ENCODE results near the gene GRIN1. TPM values are rescaled to one million over a fixed set of nuclear protein-coding genes. Genes with fewer than 3 reads are reported as not detected.

The GRIN1 gene
- total RNA-seq, 2 experiments from 2014 or later, result 0.06 to 0.15 TPM

DNA sequence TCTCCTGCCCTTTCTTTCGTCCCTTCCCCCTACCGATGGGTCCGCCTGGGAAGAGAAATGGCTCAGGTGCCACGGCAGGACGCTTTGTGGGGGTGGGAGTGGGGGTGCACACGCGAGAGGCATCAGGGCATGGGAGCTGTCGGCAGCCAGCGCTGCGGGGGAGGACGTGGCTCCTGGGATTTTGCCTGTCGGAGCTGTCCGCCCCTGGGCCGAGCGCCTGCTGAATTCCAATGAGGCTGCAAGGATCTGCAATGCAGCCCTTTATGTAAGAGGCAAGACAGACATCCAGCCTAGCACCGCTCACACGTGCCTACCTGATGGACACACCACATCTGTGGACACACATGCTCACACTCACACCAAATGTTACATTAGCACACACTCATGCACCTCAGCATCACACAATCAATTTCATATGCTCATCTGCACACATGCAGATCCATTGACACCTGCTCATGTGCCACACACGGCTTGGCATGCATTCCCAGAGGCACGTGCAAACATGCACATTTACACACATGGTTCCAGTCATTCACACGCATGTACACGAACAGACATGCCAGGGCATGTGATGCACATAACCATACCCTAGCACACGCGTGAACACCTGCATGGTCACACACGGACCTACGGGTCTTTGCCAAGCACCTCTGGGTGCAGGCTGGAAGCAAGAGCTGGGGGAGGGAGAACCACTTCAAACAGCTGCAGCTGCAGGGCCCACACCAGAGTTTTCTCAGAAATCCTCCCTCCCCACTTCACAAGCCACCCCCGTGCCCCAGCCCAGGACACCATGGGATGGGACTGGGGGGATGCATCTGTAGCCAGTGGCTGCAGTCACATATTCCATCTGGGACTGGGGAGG lies 1.4 kb downstream of the GRIN1 start:
- Histone ChIP-seq H3K36me3 (ENCODE audit: insufficient read depth, low read length) (no peaks in the 10 kb centered on the region), H4K20me1 (ENCODE audit: insufficient read depth, low read length) (no peaks in the 10 kb centered on the region), H3K4me1 (ENCODE audit: insufficient read depth, low read length, poor library complexity, severe bottlenecking) (peaks cover 26% of the 10 kb centered on the region), H3K27ac (ENCODE audit: low read depth, low read length, poor library complexity, severe bottlenecking) (no peak overlapping the region), H3K9me3 (ENCODE audit: low read length) (no peaks in the 10 kb centered on the region), H3K79me2 (ENCODE audit: insufficient read depth, low read depth, low read length) (no peaks in the 10 kb centered on the region), H3K4me2 (ENCODE audit: low read length) (no peak overlapping the region), H2AFZ (ENCODE audit: low read length) (no peak overlapping the region), H3K9me2 (ENCODE audit: insufficient read depth, low read length) (no peaks in the 10 kb centered on the region), H3K4me3 (ENCODE audit: low read depth, low read length, poor library complexity, severe bottlenecking) (no peak overlapping the region)
- ChIA-PET CTCF (ENCODE audit: unreplicated experiment) (no interaction called here), POLR2A (interaction anchor here (1.0 to 1.2 kb wide), 2 partner anchors 9 to 11 kb away, joined by 3 to 4 read pairs; no protein-coding TSS in a partner anchor)
- intact Hi-C loops (cut with micrococcal nuclease; ENCODE audit: unreplicated experiment), result no loop called here
- TF ChIP-seq, protein P1, sequence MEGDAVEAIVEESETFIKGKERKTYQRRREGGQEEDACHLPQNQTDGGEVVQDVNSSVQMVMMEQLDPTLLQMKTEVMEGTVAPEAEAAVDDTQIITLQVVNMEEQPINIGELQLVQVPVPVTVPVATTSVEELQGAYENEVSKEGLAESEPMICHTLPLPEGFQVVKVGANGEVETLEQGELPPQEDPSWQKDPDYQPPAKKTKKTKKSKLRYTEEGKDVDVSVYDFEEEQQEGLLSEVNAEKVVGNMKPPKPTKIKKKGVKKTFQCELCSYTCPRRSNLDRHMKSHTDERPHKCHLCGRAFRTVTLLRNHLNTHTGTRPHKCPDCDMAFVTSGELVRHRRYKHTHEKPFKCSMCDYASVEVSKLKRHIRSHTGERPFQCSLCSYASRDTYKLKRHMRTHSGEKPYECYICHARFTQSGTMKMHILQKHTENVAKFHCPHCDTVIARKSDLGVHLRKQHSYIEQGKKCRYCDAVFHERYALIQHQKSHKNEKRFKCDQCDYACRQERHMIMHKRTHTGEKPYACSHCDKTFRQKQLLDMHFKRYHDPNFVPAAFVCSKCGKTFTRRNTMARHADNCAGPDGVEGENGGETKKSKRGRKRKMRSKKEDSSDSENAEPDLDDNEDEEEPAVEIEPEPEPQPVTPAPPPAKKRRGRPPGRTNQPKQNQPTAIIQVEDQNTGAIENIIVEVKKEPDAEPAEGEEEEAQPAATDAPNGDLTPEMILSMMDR (conservative IDR thresholded peaks at IDR 0.05; ENCODE audit: low read length), result no peak
- no peak for TF ChIP-seq EZH2phosphoT487 (IDR thresholded peaks at IDR 0.05; ENCODE audit: borderline replicate concordance, low read depth, low read length)
- DNase-seq (ENCODE audit: low spot score), result no peak
- no TSS peak for BruUV-seq (replicated peaks)

DNA sequence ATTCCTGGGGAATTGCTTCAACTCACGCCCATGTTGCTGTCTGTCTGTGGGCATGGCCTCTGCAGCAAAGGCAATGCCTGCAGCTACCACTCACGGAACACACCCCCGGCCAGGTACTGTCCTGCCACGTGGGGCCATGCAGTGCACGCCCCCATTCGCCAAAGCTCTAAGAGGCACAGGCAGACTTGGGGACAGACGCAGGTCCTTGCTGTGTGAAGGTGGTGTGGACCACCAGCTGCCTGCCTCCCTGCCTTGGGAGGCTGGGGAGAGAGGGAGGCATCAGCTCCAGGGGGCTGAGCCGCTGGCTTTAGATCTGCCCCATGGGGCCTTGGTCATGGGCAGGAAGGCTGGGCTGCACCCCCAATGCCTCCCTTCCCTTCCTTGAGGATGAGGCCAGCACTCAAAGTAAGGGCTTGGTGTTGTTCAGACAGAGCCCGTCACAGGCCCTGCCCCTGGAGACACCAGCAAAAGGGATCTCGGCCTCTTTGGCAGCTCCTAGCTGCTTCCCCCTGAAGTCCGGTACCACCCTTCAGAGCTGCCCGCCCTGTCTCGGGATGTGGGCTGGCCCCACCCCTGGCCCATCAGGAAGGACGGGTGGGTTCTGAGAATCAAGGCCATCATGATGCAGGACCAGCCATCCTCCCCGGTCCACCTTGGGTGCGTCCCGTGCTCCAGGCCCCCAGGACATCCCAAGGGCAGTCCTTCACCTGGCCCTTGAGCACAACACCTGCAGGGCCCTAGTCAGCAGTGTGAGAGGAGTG lies 2.3 kb downstream of the GRIN1 start:
- H4K20me1 ChIP-seq (ENCODE audit: insufficient read depth, low read length), result no peaks in the 10 kb centered on the region
- no peaks in the 10 kb centered on the region for H3K9me2 ChIP-seq (ENCODE audit: insufficient read depth, low read length)
- H3K79me2 ChIP-seq (ENCODE audit: insufficient read depth, low read depth, low read length), result no peaks in the 10 kb centered on the region
- no peak overlapping the region for H2AFZ ChIP-seq (ENCODE audit: low read length)
- DNase-seq (ENCODE audit: low spot score), result no peak
- no peak overlapping the region for H3K4me2 ChIP-seq (ENCODE audit: low read length)
- POLR2A ChIA-PET, result interaction anchor here (1.0 kb wide), 1 partner anchor 12 kb away, joined by 4 read pairs; no protein-coding TSS in a partner anchor
- TF ChIP-seq, protein P1 (conservative IDR thresholded peaks at IDR 0.05; ENCODE audit: low read length), result no peak
- no peak for TF ChIP-seq EZH2phosphoT487 (IDR thresholded peaks at IDR 0.05; ENCODE audit: borderline replicate concordance, low read depth, low read length)
- no peak overlapping the region for H3K4me3 ChIP-seq (ENCODE audit: low read depth, low read length, poor library complexity, severe bottlenecking)
- peaks cover 18% of the 10 kb centered on the region for H3K4me1 ChIP-seq (ENCODE audit: insufficient read depth, low read length, poor library complexity, severe bottlenecking)
- H3K27ac ChIP-seq (ENCODE audit: low read depth, low read length, poor library complexity, severe bottlenecking), result no peak overlapping the region
- H3K36me3 ChIP-seq (ENCODE audit: insufficient read depth, low read length), result no peaks in the 10 kb centered on the region
- intact Hi-C loops (cut with micrococcal nuclease; ENCODE audit: unreplicated experiment), result no loop called here
- H3K9me3 ChIP-seq (ENCODE audit: low read length), result no peaks in the 10 kb centered on the region
- BruUV-seq (replicated peaks), result no TSS peak
- CTCF ChIA-PET (ENCODE audit: unreplicated experiment), result no interaction called here
